Breast epithelium (tissue), 3 donors: ENCODE results near the gene MYL9.

ENCODE experiments used
- POLR2A ChIP-seq: fragments of 450-650 bp; IDR thresholded peaks from one replicate; pipeline ENCODE4 v1.6.1; 2016; ENCODE audit warnings: antibody characterized with exemption, mild to moderate bottlenecking, moderate library complexity
- POLR2AphosphoS5 ChIP-seq, 3 donors: sonication (generic); formaldehyde crosslinking; IDR thresholded peaks; one replicate each; pipeline ENCODE4 v1.6.1; 2017; ENCODE audit warnings: antibody characterized with exemption in 3 of 3

- TF ChIP-seq POLR2AphosphoS5 (IDR thresholded peaks at IDR 0.05): peak; percentile 20 to 69 (median 48)
- no peak for TF ChIP-seq POLR2A
Observed at GRCh38 chr20:36543184-36544133, 2.1 kb downstream of the MYL9 start.
